Effector memory CD4-positive, alpha-beta T cell (primary cell): ENCODE results near the gene UBE2E2.
A peak's percentile ranks its signal among the peaks of the same experiment; 100 is the strongest.

ENCODE experiments used
- DNase-seq, 3 donors: peaks; one replicate each; pipeline ENCODE4 v3.0.0-alpha.2; 2020
- H3K27ac ChIP-seq: 2 replicates; pipeline ENCODE4 v1.7.0; 2013; ENCODE audit warnings: mild to moderate bottlenecking, low read length, moderate library complexity; ENCODE audit not compliant: insufficient read depth, poor library complexity, severe bottlenecking
- H3K27me3 ChIP-seq: replicated peaks from 2 replicates; pipeline ENCODE4 v1.7.0; 2013; ENCODE audit warnings: mild to moderate bottlenecking, low read length; ENCODE audit not compliant: insufficient read depth, control insufficient read depth, poor library complexity, severe bottlenecking
- H3K36me3 ChIP-seq: 2 replicates; pipeline ENCODE4 v1.7.0; 2013; ENCODE audit warnings: mild to moderate bottlenecking, low read length, moderate library complexity; ENCODE audit not compliant: control insufficient read depth, insufficient read depth
- H3K4me1 ChIP-seq: 2 replicates; pipeline ENCODE4 v1.7.0; 2013; ENCODE audit warnings: low read length, mild to moderate bottlenecking; ENCODE audit not compliant: control insufficient read depth, insufficient read depth, poor library complexity, severe bottlenecking
- H3K4me3 ChIP-seq: 2 replicates; pipeline ENCODE4 v1.7.0; 2013; ENCODE audit warnings: low read length, low read depth, mild to moderate bottlenecking; ENCODE audit not compliant: insufficient read depth, poor library complexity, severe bottlenecking
- H3K9me3 ChIP-seq: 2 replicates; pipeline ENCODE4 v1.7.0; 2013; ENCODE audit warnings: mild to moderate bottlenecking, low read length, moderate library complexity; ENCODE audit not compliant: control insufficient read depth

The UBE2E2 gene

GRCh38 chr3:23189187-23189586, 13.9 kb upstream of the UBE2E2 start:
- DNase-seq = no peak

DNA sequence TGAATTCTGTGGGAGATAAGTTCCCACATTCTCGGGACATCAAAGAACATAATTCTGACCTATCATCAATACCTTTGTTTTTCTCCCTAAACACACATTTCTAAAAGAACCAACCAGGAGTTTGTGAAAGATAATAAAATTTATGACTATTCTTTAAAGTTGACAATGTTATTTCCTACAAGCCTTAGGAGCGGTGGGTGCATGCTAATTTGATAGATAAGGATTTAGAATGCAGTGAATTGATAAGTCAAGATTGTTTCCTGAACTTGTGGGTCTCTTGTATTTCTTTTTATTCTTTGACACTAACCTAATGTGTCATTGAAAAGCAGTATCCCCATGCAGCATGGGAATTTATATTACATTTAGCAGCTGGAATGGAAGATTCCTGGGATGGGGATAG, 10.3 kb upstream of the UBE2E2 start:
- Histone ChIP-seq H3K27ac (no peak overlapping the region), H3K4me3 (no peak overlapping the region), H3K27me3 (no peaks in the 10 kb centered on the region), H3K9me3 (no peaks in the 10 kb centered on the region), H3K36me3 (no peaks in the 10 kb centered on the region), H3K4me1 (no peaks in the 10 kb centered on the region)
- DNase-seq = no peak

More at GRCh38 chr3:23189187-23189586, 13.9 kb upstream of the UBE2E2 start:
- Histone ChIP-seq H3K4me3 (no peak overlapping the region), H3K9me3 (no peaks in the 10 kb centered on the region), H3K36me3 (no peaks in the 10 kb centered on the region), H3K27ac (no peak overlapping the region), H3K4me1 (no peaks in the 10 kb centered on the region), H3K27me3 (no peaks in the 10 kb centered on the region)

DNA sequence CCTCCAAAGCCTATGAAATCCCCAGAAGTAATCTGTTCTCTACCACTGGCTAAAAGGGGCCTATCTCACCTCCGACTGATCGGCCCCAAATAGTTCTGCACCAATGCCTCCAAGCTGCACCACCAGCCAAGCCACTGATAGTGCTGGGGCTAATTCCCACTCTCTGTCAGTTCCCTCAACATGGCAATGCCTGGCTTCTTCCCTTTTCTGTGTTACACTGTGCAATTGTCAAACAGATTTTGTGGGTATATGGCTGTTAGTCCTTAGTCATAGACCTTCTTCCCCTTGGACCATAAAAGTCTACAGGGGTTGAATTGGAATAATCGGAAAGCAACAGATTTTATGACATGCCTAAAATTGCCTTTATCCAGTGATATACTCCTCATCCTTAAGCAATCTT, 9.3 kb upstream of the UBE2E2 start:
- Histone ChIP-seq H3K4me3 (no peak overlapping the region), H3K36me3 (no peaks in the 10 kb centered on the region), H3K4me1 (no peaks in the 10 kb centered on the region), H3K27ac (no peak overlapping the region), H3K27me3 (no peaks in the 10 kb centered on the region), H3K9me3 (no peaks in the 10 kb centered on the region)
- DNase-seq = no peak

DNA sequence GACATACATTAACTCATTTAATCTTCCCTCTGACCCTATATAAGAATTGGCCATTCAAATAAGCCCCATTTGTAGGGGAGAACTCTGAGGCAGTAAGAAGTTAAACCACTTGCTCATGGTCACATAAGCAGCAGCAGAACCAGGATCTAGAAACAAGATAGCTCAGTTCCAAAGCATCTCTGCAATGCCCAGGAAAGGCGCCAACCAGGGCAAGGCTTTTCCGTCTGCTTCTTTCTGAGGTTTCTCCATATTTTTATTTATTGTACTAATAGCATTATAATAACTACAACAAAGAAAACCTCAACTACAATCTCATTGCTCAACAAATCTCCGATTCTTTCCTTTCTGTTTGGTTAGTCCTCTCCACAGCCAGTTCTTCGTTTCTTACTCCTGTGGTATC, 4.3 kb upstream of the UBE2E2 start:
- no peak for DNase-seq
- Histone ChIP-seq H3K9me3 (no peaks in the 10 kb centered on the region), H3K36me3 (no peaks in the 10 kb centered on the region)

GRCh38 chr3:23199649-23200048, 3.5 kb upstream of the UBE2E2 start:
- Histone ChIP-seq H3K27ac (no peak overlapping the region), H3K4me1 (peaks cover 2% of the 10 kb centered on the region), H3K36me3 (no peaks in the 10 kb centered on the region), H3K9me3 (no peaks in the 10 kb centered on the region), H3K4me3 (no peak overlapping the region), H3K27me3 (peaks cover 6% of the 10 kb centered on the region)
- no peak for DNase-seq

More for the DNA sequence above, 4.3 kb upstream of the UBE2E2 start:
- Histone ChIP-seq H3K4me1 (peaks cover 2% of the 10 kb centered on the region), H3K27me3 (peaks cover 6% of the 10 kb centered on the region), H3K4me3 (no peak overlapping the region), H3K27ac (no peak overlapping the region)

- H3K9me3 ChIP-seq = no peaks in the 10 kb centered on the region
- H3K4me3 ChIP-seq = no peak overlapping the region
- peaks cover 6% of the 10 kb centered on the region for H3K27me3 ChIP-seq
- H3K4me1 ChIP-seq = peaks cover 2% of the 10 kb centered on the region
- no peak overlapping the region for H3K27ac ChIP-seq
- H3K36me3 ChIP-seq = no peaks in the 10 kb centered on the region
- DNase-seq = no peak
These were observed 1.8 kb upstream of the UBE2E2 start for GRCh38 chr3:23201154-23201838.

DNA sequence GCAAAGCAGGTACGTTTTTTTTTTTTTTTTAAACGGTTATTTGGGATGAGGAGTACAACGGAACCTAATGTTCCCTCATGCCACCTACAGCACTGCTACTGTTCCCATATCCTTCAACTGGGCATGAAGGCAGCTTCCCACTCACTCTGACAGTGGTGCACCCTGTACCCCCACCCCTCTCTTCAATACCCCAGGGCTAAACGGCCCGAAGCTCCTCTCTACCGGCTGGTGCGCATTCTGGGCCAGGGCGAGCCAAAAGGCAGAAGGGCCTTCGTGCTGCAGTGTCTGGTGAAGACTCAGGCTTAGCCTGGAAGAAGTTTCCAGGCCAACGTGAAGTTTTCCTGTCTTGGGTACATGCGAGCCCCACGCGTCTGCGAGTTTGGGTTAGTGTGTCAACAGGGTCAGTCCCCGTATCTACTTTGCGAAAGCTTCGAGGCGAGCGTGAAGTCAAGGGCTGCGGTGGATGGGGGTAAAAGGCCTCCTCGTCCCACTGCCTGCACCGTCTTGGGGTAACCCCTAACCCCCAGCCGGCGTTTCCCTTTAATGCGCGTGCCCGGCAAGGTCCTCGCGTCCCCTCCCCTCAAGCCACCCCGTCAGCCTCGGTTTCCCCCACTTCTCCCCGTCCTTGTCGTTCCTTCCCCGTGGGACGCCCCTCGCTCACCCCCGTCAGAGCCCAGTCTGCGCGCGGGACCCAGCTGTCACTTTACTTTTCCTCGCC, 765 bp upstream of the UBE2E2 start:
- Histone ChIP-seq H3K36me3 (no peaks in the 10 kb centered on the region), H3K27me3 (peaks cover 6% of the 10 kb centered on the region), H3K27ac (no peak overlapping the region), H3K4me3 (peak overlapping the region; percentile 39), H3K9me3 (no peaks in the 10 kb centered on the region), H3K4me1 (peaks cover 2% of the 10 kb centered on the region)
- no peak for DNase-seq

DNA sequence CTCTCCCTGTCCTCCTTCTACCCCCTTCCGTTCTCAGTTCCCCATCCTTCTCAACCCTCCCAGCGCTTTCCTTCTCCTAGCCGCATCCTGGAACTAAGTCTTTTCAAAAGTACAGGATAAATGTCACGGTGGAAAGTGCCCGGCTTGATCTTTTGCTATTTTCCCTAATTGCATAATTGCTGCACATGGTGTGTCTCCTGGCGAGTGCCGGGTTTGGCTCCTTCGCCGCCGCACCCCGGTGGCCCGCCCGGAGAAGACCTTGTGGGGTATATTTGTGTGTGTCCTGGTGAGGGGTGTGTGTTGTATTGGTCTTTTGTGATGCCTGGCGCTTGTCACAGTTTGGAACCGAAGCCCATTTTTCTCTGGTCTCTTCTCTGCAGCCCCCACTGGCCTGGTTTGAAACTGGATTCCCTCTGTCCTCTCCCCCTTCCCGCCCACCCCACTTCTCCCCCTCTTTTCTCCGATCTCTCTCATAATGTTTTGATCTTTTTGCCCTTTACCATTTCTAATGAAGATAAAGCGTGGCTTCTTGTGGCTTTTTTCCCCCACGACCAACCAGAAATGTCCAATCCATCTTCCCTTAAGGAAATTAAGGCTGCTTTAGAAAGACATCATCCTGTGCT, 692 bp downstream of the UBE2E2 start:
- Histone ChIP-seq H3K27me3 (peaks cover 6% of the 10 kb centered on the region), H3K4me3 (peak overlapping the region; percentile 65), H3K27ac (no peak overlapping the region), H3K36me3 (no peaks in the 10 kb centered on the region), H3K4me1 (peaks cover 2% of the 10 kb centered on the region), H3K9me3 (no peaks in the 10 kb centered on the region)
- DNase-seq = no peak

- Histone ChIP-seq H3K4me1 (peaks cover 2% of the 10 kb centered on the region), H3K27me3 (peaks cover 6% of the 10 kb centered on the region), H3K4me3 (no peak overlapping the region), H3K9me3 (no peaks in the 10 kb centered on the region), H3K27ac (no peak overlapping the region), H3K36me3 (no peaks in the 10 kb centered on the region)
- DNase-seq = no peak
These were observed 3.2 kb downstream of the UBE2E2 start for GRCh38 chr3:23206366-23206765.

DNA sequence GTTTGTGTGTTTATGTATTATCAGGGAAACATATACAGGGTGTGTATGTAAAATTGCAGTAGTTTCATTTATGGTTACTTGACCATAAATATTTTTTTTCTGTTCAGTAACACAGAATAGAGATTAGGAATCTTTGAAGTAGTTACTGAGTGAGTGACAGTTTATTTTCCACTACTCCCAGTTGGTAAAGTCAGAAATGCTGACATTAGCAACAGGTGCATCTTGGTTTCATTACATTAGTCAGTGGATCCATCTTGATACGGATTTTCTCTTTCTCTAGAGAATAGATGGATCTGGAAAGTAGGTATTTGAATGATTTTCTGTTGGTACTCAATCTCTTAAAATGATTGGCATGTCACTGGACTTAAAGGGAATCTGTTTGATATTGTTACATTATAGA, 6.0 kb downstream of the UBE2E2 start:
- Histone ChIP-seq H3K4me1 (no peaks in the 10 kb centered on the region), H3K4me3 (no peak overlapping the region), H3K36me3 (no peaks in the 10 kb centered on the region), H3K9me3 (no peaks in the 10 kb centered on the region), H3K27me3 (no peaks in the 10 kb centered on the region), H3K27ac (no peak overlapping the region)
- no peak for DNase-seq
